Activated naive CD4-positive, alpha-beta T cell treated with anti-CD3 and anti-CD28 coated beads, Interleukin-2, amount 50 U/mL, for 72 hours (primary cell): ENCODE results near the gene TPGS1. TPM values are rescaled to one million over a fixed set of nuclear protein-coding genes. Genes with fewer than 3 reads are reported as not detected.
A peak's percentile ranks its signal among the peaks of the same experiment; 100 is the strongest.

Experiments
- ATAC-seq, 2 donors: fragments of 150-1000 bp; cut with Tn5 transposase; 2 replicates each; pipeline ENCODE4 v1.10.0; 2021; ENCODE audit warnings: mild to moderate bottlenecking in 2 of 2, moderate library complexity in 2 of 2
- DNase-seq, 2 donors: peaks; one replicate each; pipeline ENCODE4 v3.0.0; 2021 to 2022; ENCODE audit warnings: low spot score in 2 of 2
- H3K27ac Mint-ChIP-seq, 2 donors: one replicate each; pipeline ENCODE4 v1.8.0; 2022; ENCODE audit warnings: mild to moderate bottlenecking in 2 of 2, mixed read lengths in 2 of 2
- H3K36me3 Mint-ChIP-seq, 2 donors: one replicate each; pipeline ENCODE4 v1.8.0; 2022; ENCODE audit warnings: mixed read lengths in 2 of 2
- H3K9me3 Mint-ChIP-seq, 2 donors: one replicate each; pipeline ENCODE4 v1.8.0; 2022; ENCODE audit warnings: mixed read lengths in 2 of 2
- total RNA-seq, 2 donors: library from RNA; stranded (reverse); gene quantifications; one replicate each; pipeline ENCODE4 v1.2.3, GENCODE V29; 2022

Gene TPGS1, protein sequence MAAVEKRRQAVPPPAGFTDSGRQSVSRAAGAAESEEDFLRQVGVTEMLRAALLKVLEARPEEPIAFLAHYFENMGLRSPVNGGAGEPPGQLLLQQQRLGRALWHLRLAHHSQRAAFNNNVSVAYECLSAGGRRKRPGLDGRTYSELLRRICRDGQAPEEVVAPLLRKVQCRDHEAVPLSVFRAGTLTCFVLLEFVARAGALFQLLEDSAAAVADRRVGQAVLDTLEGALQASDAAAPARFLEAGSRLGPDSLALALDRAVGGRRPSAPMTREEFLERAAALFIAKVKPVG
- 10 to 100 TPM in 1 of 2 donors, 1 to 10 TPM in 1; 5.9 to 10.2 TPM for total RNA-seq

DNA sequence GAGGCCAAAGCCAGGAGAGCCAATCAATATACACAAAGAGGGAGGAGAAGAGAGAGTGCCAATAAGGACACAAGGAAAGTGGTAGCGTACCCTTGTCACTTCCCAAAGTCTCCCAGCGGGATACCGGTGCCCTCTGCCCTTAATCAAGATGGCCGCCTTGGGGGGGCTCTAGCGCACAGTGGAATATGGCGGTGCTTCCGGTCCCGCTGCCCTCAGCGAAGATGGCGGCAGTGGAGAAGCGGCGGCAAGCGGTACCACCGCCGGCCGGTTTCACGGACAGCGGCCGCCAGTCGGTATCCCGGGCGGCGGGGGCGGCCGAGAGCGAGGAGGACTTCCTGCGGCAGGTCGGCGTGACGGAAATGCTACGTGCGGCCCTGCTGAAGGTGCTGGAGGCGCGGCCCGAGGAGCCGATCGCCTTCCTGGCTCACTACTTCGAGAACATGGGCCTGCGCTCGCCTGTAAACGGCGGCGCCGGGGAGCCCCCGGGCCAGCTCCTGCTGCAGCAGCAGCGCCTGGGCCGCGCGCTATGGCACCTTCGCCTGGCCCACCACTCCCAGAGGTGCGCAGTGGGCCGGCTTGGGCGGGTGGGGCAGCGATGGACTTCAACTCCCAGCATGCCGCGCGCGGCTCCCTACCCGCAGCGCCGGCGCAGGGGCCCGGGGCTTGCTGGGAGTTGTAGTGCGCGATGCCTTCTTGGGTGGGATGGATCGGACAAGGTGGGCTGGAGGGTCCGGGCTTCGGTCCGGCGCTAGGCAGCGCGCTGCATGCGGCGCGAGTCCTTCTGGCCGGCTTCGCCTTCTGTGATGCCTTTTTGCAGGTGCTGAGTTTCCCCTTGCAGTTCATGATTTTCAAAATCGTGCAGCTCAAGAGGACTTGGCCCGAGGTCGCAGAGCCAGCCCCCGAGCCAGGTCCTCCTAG lies at the start of gene TPGS1:
TSS of gene TPGS1 (plus strand) at position 212 of the 918 bp plus-strand sequence. CDS start at position 222, 10 bp downstream.
- H3K9me3 Mint-ChIP-seq: no peaks in the 10 kb centered on the region
- peak within 1 kb of the TSS; percentile 98 to 100 for H3K27ac Mint-ChIP-seq
- ATAC-seq (peak; percentile 58 to 68), DNase-seq (peak; percentile 78 to 92)
- H3K36me3 Mint-ChIP-seq: peaks cover 0 to 15% of the 10 kb centered on the region in 2 donors

DNA sequence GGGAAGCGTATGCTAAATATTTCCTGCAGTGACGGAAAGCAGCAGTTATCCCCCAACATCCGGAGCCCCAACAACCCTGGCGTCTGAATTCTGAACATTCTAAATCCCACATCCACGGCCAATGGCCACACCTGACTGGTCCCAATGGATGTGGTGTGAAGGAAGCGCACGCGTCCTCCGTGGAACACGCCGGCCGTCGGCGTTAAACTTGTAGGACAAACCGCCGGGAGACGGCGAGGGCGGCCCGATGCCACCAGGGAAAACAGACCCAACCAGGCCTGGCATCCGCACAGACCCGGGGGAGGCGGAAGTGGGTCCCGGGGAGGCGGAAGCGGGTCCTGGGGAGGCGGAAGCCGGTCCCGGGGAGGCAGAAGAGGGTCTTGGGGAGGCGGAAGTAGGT lies 49.7 kb upstream of the TPGS1 start:
- DNase-seq (no peak), ATAC-seq (no peak)
- Mint-ChIP-seq H3K27ac (no peak overlapping the region), H3K9me3 (no peaks in the 10 kb centered on the region), H3K36me3 (no peaks in the 10 kb centered on the region)

DNA sequence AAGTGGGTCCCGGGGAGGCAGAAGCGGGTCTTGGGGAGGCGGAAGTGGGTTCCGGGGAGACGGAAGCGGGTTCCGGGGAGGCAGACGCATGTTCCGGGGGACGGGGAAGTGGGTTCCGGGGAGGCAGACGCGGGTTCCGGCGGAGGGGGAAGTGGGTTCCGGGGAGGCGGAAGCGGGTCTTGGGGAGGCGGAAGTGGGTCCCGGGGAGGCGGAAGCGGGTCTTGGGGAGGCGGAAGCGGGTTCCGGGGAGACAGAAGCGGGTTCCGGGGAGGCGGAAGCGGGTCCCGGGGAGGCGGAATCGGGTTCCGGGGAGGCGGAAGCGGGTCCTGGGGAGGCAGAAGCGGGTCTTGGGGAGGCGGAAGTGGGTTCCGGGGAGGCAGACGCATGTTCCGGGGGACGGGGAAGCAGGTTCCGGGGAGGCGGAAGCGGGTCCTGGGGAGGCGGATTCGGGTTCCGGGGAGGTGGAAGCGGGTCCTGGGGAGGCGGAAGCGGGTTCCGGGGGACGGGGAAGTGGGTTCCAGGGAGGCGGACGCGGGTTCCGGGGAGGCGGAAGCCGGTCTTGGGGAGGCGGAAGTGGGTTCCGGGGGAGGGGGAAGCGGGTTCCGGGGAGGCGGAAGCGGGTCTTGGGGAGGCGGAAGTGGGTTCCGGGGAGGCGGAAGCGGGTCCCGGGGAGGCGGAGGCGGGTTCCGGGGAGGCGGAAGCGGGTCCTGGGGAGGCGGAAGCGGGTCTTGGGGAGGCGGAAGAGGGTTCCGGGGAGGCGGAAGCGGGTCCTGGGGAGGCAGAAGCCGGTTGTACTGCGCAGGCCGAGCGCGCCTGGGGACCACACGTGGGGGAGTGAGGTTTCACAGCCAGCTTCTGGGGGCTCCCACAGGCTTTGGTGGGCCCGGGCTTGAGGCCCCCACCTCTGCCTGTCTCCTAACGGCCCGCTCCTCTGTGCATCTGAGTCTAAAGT lies 48.9 kb upstream of the TPGS1 start:
- no peaks in the 10 kb centered on the region for H3K9me3 Mint-ChIP-seq
- ATAC-seq: no peak

DNA sequence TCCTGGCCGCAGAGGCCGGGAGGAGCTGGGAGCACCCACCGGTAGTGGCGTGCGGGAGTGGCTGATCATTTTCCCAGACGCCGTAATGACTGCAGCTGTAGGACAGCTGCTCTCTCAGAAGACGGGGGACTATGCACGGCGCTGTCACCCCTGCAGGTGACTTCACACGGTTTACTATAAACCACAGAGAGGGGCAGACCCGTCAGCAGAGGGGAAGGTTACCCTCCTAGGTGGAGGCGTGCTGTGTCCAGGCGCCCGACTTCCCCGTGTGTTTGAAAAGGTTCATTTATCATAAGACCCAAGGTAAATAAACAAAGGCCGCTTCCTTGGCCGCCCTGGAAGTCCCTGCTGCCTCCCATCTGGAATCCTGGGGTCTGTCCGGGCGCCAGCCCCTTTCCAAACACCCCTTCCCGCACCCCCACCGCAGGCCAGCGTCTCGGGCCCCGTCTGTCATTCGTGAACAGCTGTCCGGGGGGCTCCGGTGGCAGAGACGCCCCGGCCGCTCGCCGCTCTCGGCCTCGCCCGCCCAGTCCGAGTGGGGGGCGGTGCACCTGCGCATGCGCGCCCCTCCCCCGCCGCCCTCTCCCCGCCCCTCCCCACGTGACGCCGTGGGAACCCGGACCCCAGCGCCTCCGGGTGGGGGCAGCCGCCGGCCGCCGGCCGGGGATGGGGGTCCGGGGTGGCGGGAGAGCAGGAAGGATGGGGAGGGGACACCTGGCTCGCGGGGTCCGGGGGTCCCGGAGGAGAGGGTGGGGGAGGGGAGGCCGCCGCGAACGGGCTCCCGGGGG lies 47.4 kb upstream of the TPGS1 start:
- Mint-ChIP-seq H3K36me3 (no peaks in the 10 kb centered on the region), H3K27ac (no peak overlapping the region), H3K9me3 (peaks cover 4 to 6% of the 10 kb centered on the region in 2 donors)
- DNase-seq (peak in 1 of 2 donors; percentile 22), ATAC-seq (peak; percentile 31 to 59)

More for the DNA sequence above, 48.9 kb upstream of the TPGS1 start:
- Mint-ChIP-seq H3K27ac (no peak overlapping the region), H3K36me3 (no peaks in the 10 kb centered on the region)
- DNase-seq: no peak

DNA sequence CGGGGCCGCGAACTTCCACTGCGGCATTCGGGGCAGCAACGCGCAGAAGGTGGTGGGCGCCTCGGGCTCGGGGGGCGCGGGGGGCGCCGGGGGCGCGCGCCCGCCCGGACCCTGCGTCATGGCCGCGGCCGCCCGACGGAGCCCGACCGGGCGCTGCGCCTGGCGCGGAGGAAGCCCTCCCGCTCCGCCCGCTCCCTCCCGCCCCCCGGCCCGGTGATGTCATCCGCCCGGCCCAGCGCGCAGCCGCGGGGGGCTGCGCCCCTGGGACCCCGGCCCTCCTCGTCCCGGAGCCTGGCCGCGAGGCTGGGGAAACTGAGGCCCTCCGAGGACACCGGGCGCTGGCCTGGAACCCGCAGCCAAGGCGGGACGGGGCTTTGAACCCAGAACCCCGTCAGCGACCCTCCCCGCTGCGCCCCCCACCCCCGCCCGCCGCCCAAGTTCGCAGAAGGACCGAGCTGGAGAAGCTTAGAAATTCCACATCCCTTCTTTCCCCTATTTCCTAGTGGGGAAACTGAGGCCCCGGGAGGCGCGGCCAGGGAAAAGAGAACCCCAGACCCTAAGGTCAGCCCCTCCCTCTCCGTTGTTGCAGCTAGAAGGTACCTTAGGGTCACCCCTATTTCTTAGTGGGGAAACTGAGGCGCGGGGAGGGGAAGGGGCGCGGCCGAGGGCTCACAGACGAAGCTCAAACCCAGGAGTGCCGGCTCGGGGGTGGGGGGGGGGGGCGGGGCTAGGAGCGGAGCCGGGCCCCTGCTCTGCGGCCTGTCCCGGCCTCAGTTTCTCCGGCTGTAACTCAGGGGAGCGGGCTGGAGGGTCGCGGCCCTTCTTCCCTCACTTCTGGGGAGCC lies 46.2 kb upstream of the TPGS1 start, which contains the start of gene SHC2:
TSS of gene SHC2 (minus strand) at position 157 of the 844 bp plus-strand sequence. CDS start at position 120, 37 bp downstream.
- DNase-seq (no peak), ATAC-seq (no peak)

DNA sequence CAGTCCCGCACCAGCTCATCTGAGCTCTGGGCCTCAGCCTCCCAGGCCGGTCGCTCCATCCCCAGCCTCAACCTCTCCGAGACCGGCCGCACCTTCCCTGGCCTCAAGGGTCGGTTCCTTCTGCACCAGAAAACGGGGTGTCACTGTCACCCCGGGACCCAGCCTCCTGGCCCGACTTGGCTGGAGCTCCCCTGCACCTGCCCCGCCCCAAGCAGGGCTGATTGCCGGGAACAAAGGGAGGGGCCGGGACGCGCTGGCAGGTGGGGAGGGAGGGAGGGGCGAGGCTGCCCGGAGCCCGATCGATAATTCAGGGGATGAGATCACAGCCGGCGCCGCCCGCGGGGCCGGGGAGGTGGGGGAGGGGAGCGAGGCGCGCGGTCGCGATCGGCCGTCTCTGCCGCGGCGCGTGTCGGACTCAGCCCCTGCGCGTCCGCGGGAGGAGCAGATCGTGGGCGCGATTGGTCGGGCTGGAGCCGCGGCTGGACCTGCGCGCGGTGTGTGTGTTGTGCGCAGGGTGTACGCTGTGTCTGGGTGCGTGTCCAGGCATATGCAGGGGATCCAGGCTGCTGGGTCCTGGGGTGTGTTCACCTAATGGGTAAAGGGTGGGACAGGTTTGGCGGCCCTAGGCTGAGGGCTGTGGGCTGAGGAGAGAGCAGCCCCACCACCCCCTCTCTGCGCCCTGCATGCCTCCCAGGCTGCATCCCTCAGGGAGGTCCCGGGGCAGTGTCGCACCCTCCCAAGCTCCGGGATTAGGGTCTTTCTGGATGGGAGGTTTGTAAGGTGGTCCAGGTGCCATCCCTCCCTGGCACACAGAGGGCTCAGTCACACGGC lies 45.4 kb upstream of the TPGS1 start:
- Mint-ChIP-seq H3K9me3 (peaks cover 4 to 6% of the 10 kb centered on the region in 2 donors), H3K36me3 (no peaks in the 10 kb centered on the region), H3K27ac (peak overlapping the region in 1 of 2 donors; percentile 72)
- no peak for DNase-seq
- peak in 1 of 2 donors; percentile 41 for ATAC-seq

More for the DNA sequence above, 46.2 kb upstream of the TPGS1 start, which contains the start of gene SHC2:
- no peaks in the 10 kb centered on the region for H3K36me3 Mint-ChIP-seq
- H3K9me3 Mint-ChIP-seq: peaks cover 4 to 6% of the 10 kb centered on the region in 2 donors
- peak within 1 kb of the TSS in 1 of 2 donors; percentile 72 for H3K27ac Mint-ChIP-seq

DNA sequence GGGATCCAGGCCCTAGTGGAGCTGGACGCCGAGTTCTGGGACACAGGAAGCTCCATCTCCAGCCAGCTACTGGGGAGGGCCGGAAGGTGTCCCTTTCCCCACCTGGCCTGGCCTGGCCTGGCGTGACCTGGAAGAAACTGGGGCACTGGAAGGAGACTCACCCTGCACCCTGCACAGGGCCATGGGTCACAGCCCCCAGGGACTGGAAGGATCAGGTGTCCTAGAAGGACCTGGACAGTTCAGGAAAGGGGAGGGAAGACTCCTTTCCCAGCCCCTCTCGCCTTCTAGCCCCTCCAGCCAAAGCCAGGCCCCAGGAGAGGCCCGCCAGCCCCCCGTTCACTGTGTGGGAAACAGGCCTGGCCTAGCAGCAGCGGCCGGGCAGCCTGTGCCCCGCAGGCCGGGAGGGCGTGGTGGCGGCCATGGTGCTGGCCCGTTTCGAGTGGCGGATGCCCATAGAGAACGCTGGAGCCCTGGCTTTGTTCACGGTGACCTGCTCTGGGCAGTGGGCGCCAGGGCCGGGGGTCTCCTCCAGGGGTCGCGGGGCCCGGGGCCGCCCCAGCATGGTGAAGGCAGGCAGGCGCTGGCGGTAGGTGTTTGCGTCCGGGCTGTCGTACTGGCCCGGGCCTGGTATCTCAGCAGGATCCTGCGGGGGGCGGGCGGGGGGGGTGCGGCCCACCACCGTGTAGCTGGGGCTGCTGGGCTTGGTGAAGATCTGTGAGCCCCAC lies 43.7 kb upstream of the TPGS1 start:
- peaks cover 4 to 6% of the 10 kb centered on the region in 2 donors for H3K9me3 Mint-ChIP-seq
- DNase-seq (no peak), ATAC-seq (no peak)
- H3K27ac Mint-ChIP-seq: no peak overlapping the region
- no peaks in the 10 kb centered on the region for H3K36me3 Mint-ChIP-seq

DNA sequence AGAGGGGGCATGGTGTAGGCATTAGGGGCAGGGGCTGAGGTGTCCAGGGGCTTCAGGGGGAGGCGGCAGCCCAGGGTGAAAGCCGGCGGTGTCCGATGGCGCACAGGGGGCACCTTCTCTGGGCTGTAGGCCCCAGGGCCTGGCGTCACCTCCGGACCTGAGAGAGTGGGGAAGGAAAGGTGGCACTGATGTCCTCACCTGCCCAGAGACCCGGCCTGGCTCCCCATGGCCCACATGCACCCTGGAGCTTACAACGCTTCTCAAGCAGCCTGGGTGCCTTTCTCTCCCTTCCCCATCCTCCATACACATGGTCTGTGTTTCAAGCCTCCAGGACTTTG lies 43.1 kb upstream of the TPGS1 start:
- Mint-ChIP-seq H3K27ac (no peak overlapping the region), H3K36me3 (no peaks in the 10 kb centered on the region), H3K9me3 (peaks cover 4 to 6% of the 10 kb centered on the region in 2 donors)
- no peak for ATAC-seq
- no peak for DNase-seq

DNA sequence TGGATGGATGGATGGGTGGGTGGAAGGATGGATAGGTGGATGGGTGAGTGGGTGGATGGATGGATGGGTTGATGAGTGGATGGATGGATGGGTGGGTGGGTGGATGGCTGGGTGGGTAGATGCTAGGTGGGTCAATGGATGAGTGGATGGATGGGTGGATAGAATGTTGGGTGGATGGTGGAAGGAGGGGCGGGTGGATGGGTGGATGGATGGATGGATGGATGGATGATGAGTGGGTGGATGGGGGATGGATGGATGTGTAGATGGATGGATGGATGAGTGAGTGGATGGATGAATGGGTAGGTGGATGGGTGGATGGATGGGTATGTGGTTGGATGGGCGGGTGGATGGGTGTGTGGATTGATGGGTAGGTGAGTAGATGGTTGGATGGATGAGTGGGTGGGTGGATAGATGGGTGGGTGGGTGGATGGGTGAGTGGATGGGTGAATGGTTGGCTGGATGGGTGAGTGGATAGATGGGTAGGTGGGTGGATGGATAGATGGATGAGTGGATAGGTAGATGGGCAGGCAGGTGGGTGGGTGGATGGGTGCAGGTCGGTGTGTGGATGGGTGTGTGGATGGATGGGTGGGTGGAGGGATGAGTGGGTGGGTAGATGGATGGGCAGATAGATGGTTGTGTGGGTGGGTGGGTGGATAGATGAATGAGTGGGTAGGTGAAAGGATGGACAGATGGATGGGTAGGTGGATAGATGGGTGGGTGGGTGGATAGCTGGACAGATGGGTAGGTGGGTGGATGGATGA lies 42.1 kb upstream of the TPGS1 start:
- DNase-seq (no peak), ATAC-seq (no peak)
- Mint-ChIP-seq H3K9me3 (peaks cover 4 to 6% of the 10 kb centered on the region in 2 donors), H3K27ac (no peak overlapping the region), H3K36me3 (no peaks in the 10 kb centered on the region)

DNA sequence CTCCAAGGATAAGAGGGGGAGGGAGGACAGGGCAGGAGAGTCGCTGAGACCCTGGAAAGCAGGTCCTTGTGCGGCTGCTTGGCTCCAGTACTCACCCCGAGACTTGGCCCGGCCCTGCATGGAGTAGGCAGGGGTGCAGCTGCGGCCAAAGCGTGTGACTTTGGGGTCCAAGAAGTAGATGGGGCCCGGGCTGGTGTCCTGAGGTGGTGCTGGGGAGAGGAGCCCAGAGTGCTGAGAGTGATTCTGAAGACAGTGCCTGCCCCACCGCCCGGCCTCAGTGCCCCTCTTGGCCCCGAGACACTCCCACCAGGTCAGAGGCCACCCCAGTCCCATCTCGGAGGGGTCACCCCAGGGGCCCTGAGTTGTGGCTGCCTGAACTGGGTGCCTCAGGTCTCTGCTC lies 39.7 kb upstream of the TPGS1 start:
- H3K36me3 Mint-ChIP-seq: no peaks in the 10 kb centered on the region
- ATAC-seq: no peak
- DNase-seq: no peak
- no peak overlapping the region for H3K27ac Mint-ChIP-seq
- peaks cover 4 to 6% of the 10 kb centered on the region in 2 donors for H3K9me3 Mint-ChIP-seq

DNA sequence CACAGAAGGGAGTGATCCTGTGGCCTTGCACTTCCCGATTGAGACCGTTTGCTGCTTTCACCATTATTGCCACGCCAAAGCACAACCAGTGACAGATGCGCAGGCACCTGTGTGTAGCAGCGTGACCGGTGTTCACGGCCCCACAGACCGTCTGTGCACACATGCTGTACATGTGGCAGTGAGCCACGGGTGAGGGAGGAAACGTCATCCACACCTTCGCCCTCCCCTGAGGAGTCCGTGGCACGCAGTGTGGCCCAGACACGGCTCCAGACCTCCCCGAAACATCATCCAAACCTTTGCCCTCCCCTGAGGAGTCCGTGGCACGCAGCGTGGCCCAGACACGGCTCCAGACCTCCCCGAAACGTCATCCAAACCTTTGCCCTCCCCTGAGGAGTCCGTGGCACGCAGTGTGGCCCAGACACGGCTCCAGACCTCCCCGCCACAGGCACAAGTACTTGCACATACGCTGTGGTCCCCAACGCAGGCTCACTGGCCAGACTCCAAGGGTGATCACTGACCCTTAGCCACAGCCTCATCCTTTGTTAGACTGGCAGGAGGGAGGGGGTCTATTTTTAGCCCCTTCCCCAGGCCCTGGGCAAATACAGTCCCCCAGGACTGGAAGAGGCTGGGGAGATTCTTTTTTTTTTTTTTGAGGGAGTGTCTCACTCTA lies 38.6 kb upstream of the TPGS1 start:
- DNase-seq: no peak
- Mint-ChIP-seq H3K27ac (no peak overlapping the region), H3K9me3 (peaks cover 4 to 6% of the 10 kb centered on the region in 2 donors), H3K36me3 (no peaks in the 10 kb centered on the region)
- no peak for ATAC-seq

DNA sequence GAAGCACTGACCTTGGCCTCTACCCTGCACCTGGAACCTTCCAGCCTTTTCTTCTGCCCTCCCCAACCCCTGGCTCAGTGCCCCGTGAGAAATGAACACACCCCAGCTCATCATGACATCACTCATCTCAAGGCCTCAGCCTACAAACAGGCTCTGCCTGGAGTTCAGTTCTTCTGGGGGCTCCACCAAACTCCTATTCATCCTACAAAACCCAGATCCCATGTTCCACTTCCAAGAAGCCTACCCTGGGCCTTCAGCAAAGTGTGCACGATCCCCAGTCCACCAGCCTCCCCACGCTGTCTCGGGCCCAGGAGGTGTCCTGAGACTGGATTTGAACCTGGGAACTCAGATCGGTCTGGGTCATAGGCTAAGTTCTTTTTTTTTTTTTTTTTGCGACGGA lies 37.5 kb upstream of the TPGS1 start:
- no peak for ATAC-seq
- no peak for DNase-seq
- Mint-ChIP-seq H3K36me3 (no peaks in the 10 kb centered on the region), H3K27ac (no peak overlapping the region), H3K9me3 (peaks cover under 1% of the 10 kb centered on the region in 2 donors)
